H1 (cell line): ENCODE measurements around the gene GRAMD4. TPM values are rescaled to one million over a fixed set of nuclear protein-coding genes. Genes with fewer than 3 reads are reported as not detected.
A peak's percentile ranks its signal among the peaks of the same experiment; 100 is the strongest.

Experiments
- CTCF ChIA-PET: fragments of 300-600 bp; sonication (Branson Sonifier 250); formaldehyde crosslinking; loops from one replicate; lab custom pipeline; 2021; ENCODE audit not compliant: partially characterized antibody; lab: Charles Lee
- POLR2A ChIA-PET: fragments of 300-600 bp; sonication (Branson Sonifier 250); formaldehyde crosslinking; loops from one replicate; lab custom pipeline; 2021; ENCODE audit warnings: inconsistent platforms; ENCODE audit not compliant: partially characterized antibody; lab: Charles Lee
- DNase-seq, 2 experiments: peaks; one replicate each; pipeline versions ENCODE4 v3.0.0 to v3.0.0-alpha.2; 2010 to 2022; ENCODE audit warnings: low spot score in 2 of 2, low read depth in 1 of 2, mixed read lengths in 1 of 2
- FAIRE-seq: peaks from 2 replicates; lab custom pipeline; 2011; peaks lifted over from hg19 to GRCh38; lab: Jason Lieb, UNC
- H2AFZ ChIP-seq: 2 replicates; pipeline ENCODE4 v1.8.1; 2012; ENCODE audit warnings: low read length, inconsistent platforms
- H2AK5ac ChIP-seq: 2 replicates; pipeline ENCODE4 v1.6.1; 2013; ENCODE audit warnings: low read depth, low read length
- H2BK120ac ChIP-seq: replicated peaks from 2 replicates; pipeline ENCODE3; 2013; ENCODE audit warnings: low read depth, low read length, inconsistent platforms
- H2BK12ac ChIP-seq: 2 replicates; pipeline ENCODE4 v1.6.1; 2013; ENCODE audit warnings: low read depth, low read length
- H2BK15ac ChIP-seq: 2 replicates; pipeline ENCODE4 v1.6.1; 2013; ENCODE audit warnings: low read length
- H2BK20ac ChIP-seq: 2 replicates; pipeline ENCODE4 v1.6.1; 2013; ENCODE audit warnings: low read length
- H2BK5ac ChIP-seq: 2 replicates; pipeline ENCODE4 v1.6.1; 2013; ENCODE audit warnings: low read depth, low read length
- H3K14ac ChIP-seq: 2 replicates; pipeline ENCODE4 v1.6.1; 2013; ENCODE audit warnings: inconsistent platforms; ENCODE audit not compliant: insufficient read length
- H3K18ac ChIP-seq: 2 replicates; pipeline ENCODE4 v1.6.1; 2013; ENCODE audit warnings: low read length; ENCODE audit errors: extremely low read depth
- H3K23ac ChIP-seq: 2 replicates; pipeline ENCODE4 v1.6.1; 2013; ENCODE audit warnings: inconsistent platforms; ENCODE audit not compliant: insufficient read length
- H3K23me2 ChIP-seq: 2 replicates; pipeline ENCODE4 v1.6.1; 2013; ENCODE audit warnings: low read depth, low read length
- H3K27ac ChIP-seq: 2 replicates; pipeline ENCODE4 v1.6.1; 2011; ENCODE audit warnings: low read depth, low read length, inconsistent platforms
- H3K27me3 ChIP-seq, 4 experiments: replicated peaks in 1 of 4; 1 replicate in 1 of 4; 2 replicates in 3 of 4; pipeline versions ENCODE4 v1.6.1 to v1.8.1; 2011 to 2013; ENCODE audit warnings: low read length in 3 of 4, mild to moderate bottlenecking in 3 of 4, inconsistent platforms in 2 of 4, mixed read lengths in 2 of 4, moderate library complexity in 1 of 4; ENCODE audit not compliant: control insufficient read depth in 3 of 4, insufficient read depth in 3 of 4; ENCODE audit errors: extremely low read depth in 1 of 4
- H3K36me3 ChIP-seq, 4 experiments: 2 replicates each; pipeline versions ENCODE4 v1.6.1 to v1.8.1; 2011 to 2013; ENCODE audit warnings: mild to moderate bottlenecking in 4 of 4, low read length in 3 of 4, moderate library complexity in 2 of 4, control low read depth in 1 of 4, inconsistent platforms in 1 of 4; ENCODE audit not compliant: insufficient read depth in 4 of 4, control insufficient read depth in 2 of 4
- H3K4ac ChIP-seq: replicated peaks from 2 replicates; pipeline ENCODE3; 2013; ENCODE audit warnings: low read length, low read depth, mixed read lengths, inconsistent platforms; ENCODE audit not compliant: insufficient read length
- H3K4me1 ChIP-seq, 4 experiments: replicated peaks in 1 of 4; 1 replicate in 1 of 4; 2 replicates in 3 of 4; pipeline versions ENCODE4 v1.6.1 to v1.8.1; 2011 to 2013; ENCODE audit warnings: low read length in 3 of 4, inconsistent platforms in 2 of 4, mixed read lengths in 1 of 4; ENCODE audit not compliant: insufficient read depth in 4 of 4, control insufficient read depth in 3 of 4
- H3K4me2 ChIP-seq, 2 experiments: 2 replicates each; pipeline versions ENCODE4 v1.6.1 to v1.8.1; 2011 to 2013; ENCODE audit warnings: low read depth in 2 of 2, low read length in 2 of 2, control low read depth in 1 of 2, inconsistent platforms in 1 of 2, mild to moderate bottlenecking in 1 of 2; ENCODE audit not compliant: insufficient read depth in 1 of 2
- H3K4me3 ChIP-seq, 4 experiments: fragments of 200-600, 300-600 bp in 1 of 4; sonication (generic), shearing (Covaris generic), sonication (Bioruptor Twin) in 1 of 4; 2 replicates each; pipeline versions ENCODE4 v1.5.1 to v1.8.1; 2011 to 2016; ENCODE audit warnings: low read length in 4 of 4, low read depth in 3 of 4, control low read depth in 2 of 4, inconsistent platforms in 2 of 4, mild to moderate bottlenecking in 2 of 4, mixed read lengths in 1 of 4, moderate library complexity in 1 of 4; ENCODE audit not compliant: insufficient read depth in 2 of 4; ENCODE audit errors: extremely low read depth in 1 of 4
- H3K56ac ChIP-seq: replicated peaks from 2 replicates; pipeline ENCODE3; 2013; ENCODE audit warnings: low read depth, mild to moderate bottlenecking, mixed read lengths, low read length, inconsistent platforms; ENCODE audit not compliant: insufficient read length
- H3K79me1 ChIP-seq: 2 replicates; pipeline ENCODE4 v1.6.1; 2013; ENCODE audit warnings: low read depth, low read length, control low read depth
- H3K79me2 ChIP-seq, 2 experiments: 2 replicates each; pipeline versions ENCODE4 v1.6.1 to v1.8.1; 2012 to 2013; ENCODE audit warnings: low read length in 2 of 2, mild to moderate bottlenecking in 2 of 2, inconsistent platforms in 1 of 2; ENCODE audit not compliant: insufficient read depth in 2 of 2, control insufficient read depth in 1 of 2
- H3K9ac ChIP-seq, 4 experiments: replicated peaks in 1 of 4; 1 replicate in 1 of 4; 2 replicates in 3 of 4; pipeline versions ENCODE4 v1.6.1 to v1.8.1; 2011 to 2013; ENCODE audit warnings: low read depth in 3 of 4, low read length in 3 of 4, control low read depth in 2 of 4, mild to moderate bottlenecking in 2 of 4, moderate library complexity in 2 of 4, inconsistent platforms in 1 of 4; ENCODE audit errors: extremely low read depth in 1 of 4
- H3K9me3 ChIP-seq, 2 experiments: 2 replicates each; pipeline versions ENCODE4 v1.6.1 to v1.8.1; 2012 to 2013; ENCODE audit warnings: mild to moderate bottlenecking in 2 of 2, moderate library complexity in 2 of 2, control low read depth in 1 of 2, inconsistent platforms in 1 of 2, low read depth in 1 of 2, low read length in 1 of 2, mixed read lengths in 1 of 2; ENCODE audit not compliant: insufficient read depth in 2 of 2
- H4K20me1 ChIP-seq, 2 experiments: replicated peaks in 1 of 2; 2 replicates each; pipeline versions ENCODE3 to v1.8.1; 2011 to 2013; ENCODE audit warnings: inconsistent platforms in 2 of 2, low read length in 2 of 2, mild to moderate bottlenecking in 1 of 2; ENCODE audit not compliant: insufficient read depth in 2 of 2, control insufficient read depth in 1 of 2
- H4K5ac ChIP-seq: 2 replicates; pipeline ENCODE4 v1.6.1; 2013; ENCODE audit warnings: low read length, low read depth, mixed read lengths, inconsistent platforms; ENCODE audit not compliant: insufficient read length
- H4K8ac ChIP-seq: 2 replicates; pipeline ENCODE4 v1.8.0; 2013; ENCODE audit warnings: mild to moderate bottlenecking, moderate library complexity, low read length, inconsistent platforms; ENCODE audit not compliant: insufficient read depth; ENCODE audit errors: extremely low read depth
- H4K91ac ChIP-seq: replicated peaks from 2 replicates; pipeline ENCODE3; 2013; ENCODE audit warnings: low read length, mixed read lengths, inconsistent platforms; ENCODE audit not compliant: insufficient read length
- BRCA1 ChIP-seq: IDR thresholded peaks from 2 replicates; pipeline ENCODE4 v1.6.1; 2012; ENCODE audit warnings: low read depth, low read length, improper control_type of control experiment
- CBX5 ChIP-seq: fragments of 300-800, 300-1000 bp; sonication (generic); IDR thresholded peaks from 2 replicates; pipeline ENCODE4 v1.7.1; 2016; ENCODE audit warnings: antibody characterized with exemption, low read length, low read depth
- CBX8 ChIP-seq: fragments of 300-800, 300-1000 bp; sonication (generic); IDR thresholded peaks from 2 replicates; pipeline ENCODE4 v1.7.1; 2016; ENCODE audit warnings: low read depth, low read length, borderline replicate concordance
- CHD1 ChIP-seq: IDR thresholded peaks from 2 replicates; pipeline ENCODE4 v1.6.1; 2012; ENCODE audit warnings: low read depth, low read length, improper control_type of control experiment
- GABPA ChIP-seq: IDR thresholded peaks from 2 replicates; pipeline ENCODE4 v1.6.1; 2011; ENCODE audit warnings: mild to moderate bottlenecking, low read length, moderate library complexity, borderline replicate concordance; ENCODE audit not compliant: insufficient read depth
- RBBP5 ChIP-seq: IDR thresholded peaks from 2 replicates; pipeline ENCODE4 v1.7.1; 2012; ENCODE audit warnings: low read depth, mild to moderate bottlenecking, inconsistent platforms, low read length, moderate library complexity, borderline replicate concordance
- WGBS, 2 experiments: shearing (Covaris generic) in 1 of 2; methylation state at CpG; one replicate each; pipeline versions ENCODE4 v1.1.6 to v1.1.7; 2013 to 2015; ENCODE audit warnings: low lambda C conversion rate in 2 of 2, mixed read lengths in 2 of 2, inconsistent platforms in 1 of 2, low coverage in 1 of 2, missing lambda C conversion rate in 1 of 2; ENCODE audit not compliant: insufficient replicate concordance in 2 of 2, insufficient coverage in 1 of 2, insufficient read length in 1 of 2; ENCODE audit errors: extremely low coverage in 1 of 2, missing lambda C conversion rate in 1 of 2; 5-methylcytosine and 5-hydroxymethylcytosine counted together
- polyA plus RNA-seq, 7 experiments: library from polyadenylated mRNA; depleted of rRNA in 3 of 7; stranded (reverse) in 5 of 7; unstranded in 2 of 7; fragments of >200 nt in 5 of 7; fragments of 200-250 nt in 2 of 7; gene quantifications; 1 replicate in 5 of 7; 2 replicates in 1 of 7; 4 replicates in 1 of 7; pipeline versions ENCODE4 v1.2.1 to v1.2.3, GENCODE V29; 2011 to 2013; ENCODE audit warnings: missing spikeins in 2 of 7, mixed read lengths in 2 of 7
- total RNA-seq: library from RNA; stranded (reverse); fragmentation: NEBNext Ultra II Directional; extraction: Animal tissue kit (Norgen Biotek cat#: 25700); gene quantifications from 2 replicates; pipeline ENCODE4 v1.2.1, GENCODE V29; 2021

The GRAMD4 gene
- total and polyA plus RNA-seq, 2 of the 8 experiments (the other 6 are each of a cell fraction or from before 2014, with no cell fraction given), result 7.9 to 25.6 TPM

- H3K4me3 ChIP-seq, result no peak overlapping the region
- H2AFZ ChIP-seq, result no peak overlapping the region
- FAIRE-seq (no peak), DNase-seq (no peak)
- no peak overlapping the region for H2BK12ac ChIP-seq
- H3K27me3 ChIP-seq, result no peaks in the 10 kb centered on the region
- peaks cover 6% of the 10 kb centered on the region; the same call in 1 of the 2 replicates for H3K79me1 ChIP-seq
- no peak overlapping the region; the same call in 1 of the 2 replicates for H2BK15ac ChIP-seq
- no peak overlapping the region for H3K56ac ChIP-seq
- POLR2A ChIA-PET, result interaction anchor here (1.1 kb wide), 1 partner anchor 12 kb away, joined by 3 read pairs; no protein-coding TSS in a partner anchor
- peak overlapping the region; percentile 71; the same call in 1 of the 2 replicates for H4K8ac ChIP-seq
- H4K20me1 ChIP-seq, result peaks cover 1 to 17% of the 10 kb centered on the region in 2 experiments
- TF ChIP-seq RBBP5 (no peak), CBX5 (no peak), GABPA (no peak), CHD1 (no peak), CBX8 (no peak), BRCA1 (no peak)
- H3K23me2 ChIP-seq, result 0 out of 2 replicates have a peak, but pooled peaks cover 1% of the 10 kb centered on the region
- H3K79me2 ChIP-seq, result no peaks in the 10 kb centered on the region; a peak in 1 of 4 replicates
- H3K9ac ChIP-seq, result no peak overlapping the region; a peak in 1 of 7 replicates
- H2BK5ac ChIP-seq, result no peak overlapping the region
- H3K4me1 ChIP-seq, result peaks cover 0 to 30% (median 18%) of the 10 kb centered on the region in 4 experiments; a peak in 6 of 7 replicates
- H3K4me2 ChIP-seq, result no peak overlapping the region
- H3K4ac ChIP-seq, result no peak overlapping the region
- no peak overlapping the region for H3K27ac ChIP-seq
- CTCF ChIA-PET, result interaction anchor here (1.3 to 1.9 kb wide), 3 partner anchors 23 to 240 kb away, joined by 4 to 5 read pairs (median 4); no protein-coding TSS in a partner anchor
- H2BK20ac ChIP-seq, result no peak overlapping the region
- WGBS, 2 experiments, result 85% methylated on average over 9 of the region's 9 CpGs; no CpG with 5 or more reads in 1 of the 2 experiments
- H3K14ac ChIP-seq, result no peak overlapping the region
- H4K5ac ChIP-seq, result no peak overlapping the region
- H4K91ac ChIP-seq, result no peak overlapping the region
- no peak overlapping the region for H2BK120ac ChIP-seq
- H3K36me3 ChIP-seq, result no peaks in the 10 kb centered on the region
- no peak overlapping the region for H3K23ac ChIP-seq
- H2AK5ac ChIP-seq, result 0 out of 2 replicates have a peak overlapping the region, but pooled peaks have one; percentile 4
- no peak overlapping the region for H3K18ac ChIP-seq
- H3K9me3 ChIP-seq, result no peaks in the 10 kb centered on the region
These were observed 33.1 kb upstream of the GRAMD4 start for GRCh38 chr22:46587061-46587460.
